GM19351 (cell line): ENCODE measurements around the gene CNN1.
A peak's percentile ranks its signal among the peaks of the same experiment; 100 is the strongest.

Experiments used
- ATAC-seq: cut with Tn5 transposase; IDR thresholded peaks from one replicate; pipeline ENCODE4 v1.9.1; 2021; ENCODE audit warnings: mild to moderate bottlenecking, moderate library complexity; ENCODE audit not compliant: unreplicated experiment

CNN1 gene

DNA sequence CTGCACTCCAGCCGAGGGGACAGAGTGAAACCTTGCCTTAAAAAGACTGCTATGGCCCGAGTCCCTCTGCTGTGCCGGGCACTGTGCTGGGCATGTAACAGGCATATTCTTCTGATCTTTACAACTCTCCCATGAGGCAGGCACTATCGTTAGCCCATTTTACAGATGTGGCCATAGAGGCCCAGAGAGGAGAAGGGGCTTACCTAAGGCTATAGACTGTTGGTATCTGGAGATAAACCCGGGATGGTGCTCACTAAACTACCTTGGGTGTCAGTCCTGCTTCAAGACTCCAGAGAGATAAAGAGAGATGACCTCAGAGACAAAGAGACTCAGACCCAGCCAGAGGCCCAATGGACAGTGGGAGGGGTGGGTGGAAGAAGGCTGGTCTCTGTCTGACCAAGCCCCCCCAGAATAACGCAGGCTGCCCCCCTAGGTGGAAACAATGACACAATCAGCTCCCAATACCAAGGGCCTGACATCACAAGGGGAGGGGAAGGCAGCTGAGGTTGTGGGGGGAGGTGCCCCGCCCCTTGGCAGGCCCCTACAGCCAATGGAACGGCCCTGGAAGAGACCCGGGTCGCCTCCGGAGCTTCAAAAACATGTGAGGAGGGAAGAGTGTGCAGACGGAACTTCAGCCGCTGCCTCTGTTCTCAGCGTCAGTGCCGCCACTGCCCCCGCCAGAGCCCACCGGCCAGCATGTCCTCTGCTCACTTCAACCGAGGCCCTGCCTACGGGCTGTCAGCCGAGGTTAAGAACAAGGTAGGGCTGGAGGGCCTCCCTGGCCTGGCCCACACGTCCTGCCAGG, at the start of gene CNN1:
Gene CNN1, plus strand, starts transcription at position 620 of the 805 bp plus-strand sequence. Its CDS starts 77 bp downstream, at position 697.
- ATAC-seq, result no peak

DNA sequence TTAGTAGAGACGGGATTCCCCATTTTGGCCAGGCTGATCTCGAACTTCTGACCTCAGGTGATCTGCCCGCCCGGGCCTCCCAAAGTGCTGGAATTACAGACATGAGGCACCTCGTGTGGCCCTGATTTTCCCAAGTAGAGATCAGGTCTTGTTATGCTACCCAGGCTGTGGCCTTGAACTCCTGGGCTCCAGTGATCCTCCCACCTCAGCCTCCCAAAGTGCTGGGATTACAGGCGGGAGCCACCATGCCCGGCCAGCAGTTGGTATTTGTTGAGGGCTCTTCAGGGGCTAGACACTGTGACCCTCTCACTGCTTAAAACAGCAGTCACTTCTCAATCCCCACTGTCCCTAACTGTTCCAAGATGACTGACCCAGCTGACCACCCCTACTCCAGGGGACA, 49.3 kb upstream of the CNN1 start:
- no peak for ATAC-seq

DNA sequence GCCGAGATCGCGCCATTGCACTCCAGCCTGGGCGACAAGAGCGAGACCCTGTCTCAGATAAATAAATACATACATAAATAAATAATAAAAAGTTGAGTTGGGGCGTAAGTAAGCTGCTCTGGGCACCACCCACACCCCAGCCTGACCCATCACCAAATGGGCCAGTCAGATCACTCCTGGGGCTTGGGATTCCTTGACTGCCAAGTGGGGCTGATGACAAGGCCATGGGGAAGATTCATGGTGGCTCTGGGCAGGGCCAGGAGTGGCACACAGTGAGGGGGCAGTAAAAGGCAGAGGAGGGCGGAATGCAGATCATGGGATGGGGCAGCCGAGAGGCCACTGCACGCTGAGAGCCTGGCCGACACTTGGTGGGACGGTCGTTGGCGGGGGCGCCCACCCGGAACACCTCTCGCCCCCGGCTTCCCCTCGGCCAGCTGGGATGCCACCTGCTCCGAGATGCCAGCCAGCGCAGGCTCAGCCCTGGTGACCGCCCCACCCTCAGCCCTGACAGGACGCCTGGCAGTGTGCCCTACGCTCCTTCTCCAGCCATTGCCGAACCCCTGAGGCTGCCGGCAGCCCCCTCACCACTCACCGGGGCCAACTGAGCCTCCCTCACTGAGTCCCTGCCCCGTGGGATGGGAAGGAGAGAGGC, 43.9 kb upstream of the CNN1 start:
- no peak for ATAC-seq

DNA sequence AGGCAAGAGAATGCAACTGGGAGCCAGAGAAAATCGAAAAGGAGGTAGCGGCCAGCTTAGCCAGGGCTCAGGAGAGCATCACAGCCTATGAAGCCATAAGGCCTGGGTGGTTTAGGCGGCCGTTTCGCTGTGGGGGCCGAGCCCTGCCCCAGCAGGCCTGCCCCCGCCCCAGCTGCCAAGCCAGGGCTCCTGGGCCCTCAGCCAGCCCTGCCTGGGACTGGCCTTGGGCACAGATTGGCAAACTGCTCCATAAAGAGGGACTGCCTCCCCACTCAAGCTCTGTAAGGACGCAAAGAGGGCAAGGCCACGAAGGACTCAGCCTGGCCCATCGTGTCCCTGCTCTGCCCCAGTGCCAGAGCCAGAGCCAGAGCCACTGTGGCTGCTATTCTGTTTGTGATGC, 43.2 kb upstream of the CNN1 start:
- no peak for ATAC-seq

DNA sequence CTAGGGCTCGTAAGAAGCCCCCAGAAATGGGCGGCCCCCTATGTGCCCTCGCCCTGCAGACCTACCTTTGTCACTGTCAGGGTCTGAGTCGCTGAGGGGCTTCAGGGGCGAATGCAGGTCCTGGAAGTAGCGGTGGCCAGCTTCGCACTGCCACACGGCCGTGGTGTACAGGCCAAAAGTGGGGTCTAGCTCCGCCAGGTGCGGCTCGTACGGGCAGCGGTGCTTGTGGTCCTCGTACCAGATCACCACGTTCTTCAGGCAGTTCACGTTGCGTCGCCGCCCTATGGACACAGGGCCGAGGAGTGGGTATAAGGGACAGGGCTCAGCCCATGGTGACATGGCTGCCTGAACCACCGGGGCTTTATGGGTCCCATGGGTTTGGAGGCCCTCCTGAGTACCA, 42.8 kb upstream of the CNN1 start:
- no peak for ATAC-seq

DNA sequence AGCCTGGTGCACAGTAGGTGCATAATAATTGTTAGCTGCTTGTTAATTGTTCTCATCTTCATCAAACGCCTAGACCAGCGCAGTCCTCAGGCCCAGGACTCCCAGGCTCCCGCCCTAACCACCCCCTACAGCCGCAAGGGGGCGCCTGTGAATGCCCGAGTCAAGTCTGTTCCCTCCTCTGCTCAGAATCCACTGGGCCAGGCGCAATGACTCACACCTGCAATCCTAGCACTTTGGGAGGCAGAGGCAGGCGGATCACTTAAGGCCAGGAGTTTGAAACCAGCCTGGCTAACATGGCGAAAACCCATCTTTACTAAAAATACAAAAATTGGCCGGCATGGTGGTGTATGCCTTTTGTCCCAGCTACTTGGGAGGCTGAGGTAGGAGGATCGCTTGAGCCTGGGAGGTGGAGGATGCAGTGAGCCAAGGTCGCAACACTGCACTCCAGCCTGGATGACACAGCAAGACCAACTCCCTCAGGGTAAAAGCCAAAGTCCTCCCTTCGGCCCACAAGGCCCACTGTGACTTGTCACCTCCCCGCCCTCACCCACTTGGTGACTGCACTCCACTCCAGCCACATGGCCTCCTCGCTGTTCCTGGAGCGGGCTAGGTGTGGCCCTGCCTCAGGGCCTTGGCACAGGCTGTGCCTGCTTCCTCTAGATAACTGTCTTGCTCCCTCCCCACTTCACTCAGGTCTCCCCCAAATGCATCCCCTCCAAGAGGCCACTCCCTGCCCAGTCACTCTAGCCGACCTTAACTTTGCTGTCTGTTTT, 42.1 kb upstream of the CNN1 start:
- no peak for ATAC-seq

DNA sequence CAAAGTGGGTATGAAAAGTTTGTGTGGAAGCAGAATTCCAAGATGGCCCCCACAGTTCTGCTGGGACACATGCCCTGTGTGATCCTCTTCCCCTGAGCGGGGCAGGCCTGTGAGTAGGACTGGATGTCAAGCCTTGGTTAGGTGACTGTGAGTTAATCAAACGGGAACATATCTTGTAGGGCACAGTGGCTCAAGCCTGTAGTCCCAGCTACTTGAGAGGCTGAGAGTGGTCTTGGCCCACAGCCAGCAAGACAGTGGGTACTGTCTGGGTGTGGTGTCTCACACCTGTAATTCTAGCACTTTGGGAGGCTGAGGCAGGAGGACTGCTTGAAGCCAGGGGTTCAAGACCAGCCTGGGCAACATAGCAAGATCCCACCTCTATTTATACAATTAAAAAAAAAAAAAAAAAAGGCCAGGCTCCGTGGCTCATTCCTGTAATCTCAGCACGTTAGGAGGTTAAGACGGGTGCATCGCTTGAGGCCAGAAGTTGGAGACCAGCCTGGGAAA, 39.4 kb upstream of the CNN1 start:
- no peak for ATAC-seq

DNA sequence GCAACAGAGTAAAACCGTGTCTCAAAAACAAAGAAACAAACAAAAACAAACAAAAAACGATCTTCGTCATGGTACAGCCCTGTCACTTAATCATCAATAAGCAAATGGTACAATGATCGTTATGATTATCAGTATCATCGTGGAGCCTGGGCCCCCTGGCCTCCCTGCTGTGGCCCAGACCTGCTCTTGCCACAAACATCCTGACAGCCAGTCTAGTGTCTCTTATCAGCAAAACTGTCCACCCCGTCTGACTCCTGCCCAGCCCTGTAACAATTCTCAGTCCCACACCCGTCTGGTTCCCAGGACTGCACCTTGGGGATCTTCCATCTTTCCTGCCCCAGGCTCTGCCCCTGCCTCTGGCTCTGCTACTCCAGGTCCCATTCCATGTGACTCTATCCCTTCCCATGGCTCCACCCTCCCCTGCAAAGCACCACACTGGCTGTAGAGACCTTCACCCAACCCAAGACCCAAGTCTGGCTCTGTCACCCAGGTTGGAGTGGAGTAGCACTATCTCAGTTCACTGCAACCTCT, 38.7 kb upstream of the CNN1 start:
- ATAC-seq, result no peak

DNA sequence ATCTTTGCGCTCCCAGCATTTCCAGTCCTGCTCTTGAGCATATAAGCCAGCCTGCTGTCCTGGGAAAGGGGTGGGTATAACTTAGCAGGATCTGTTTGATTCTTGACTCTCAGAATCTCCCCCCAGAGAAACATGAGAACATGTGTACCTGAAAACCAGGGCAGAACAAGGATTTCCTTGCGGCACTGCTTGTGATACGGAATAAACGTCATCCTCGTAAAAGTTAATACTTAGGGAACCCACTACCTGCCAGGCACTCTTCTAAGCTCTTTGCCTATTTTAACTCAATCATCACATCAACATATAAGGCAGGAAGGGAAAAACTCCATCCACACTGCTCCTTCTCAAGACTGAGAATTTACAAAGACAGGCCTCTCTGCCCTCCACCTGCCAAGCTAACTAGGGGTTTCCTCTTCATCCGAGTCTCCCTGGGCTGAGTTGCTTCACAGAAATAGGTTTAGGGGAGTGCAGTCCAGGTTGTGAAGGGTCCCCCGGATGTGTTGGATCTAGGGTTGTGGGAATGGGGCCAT, 34.1 kb upstream of the CNN1 start:
- ATAC-seq, result no peak

DNA sequence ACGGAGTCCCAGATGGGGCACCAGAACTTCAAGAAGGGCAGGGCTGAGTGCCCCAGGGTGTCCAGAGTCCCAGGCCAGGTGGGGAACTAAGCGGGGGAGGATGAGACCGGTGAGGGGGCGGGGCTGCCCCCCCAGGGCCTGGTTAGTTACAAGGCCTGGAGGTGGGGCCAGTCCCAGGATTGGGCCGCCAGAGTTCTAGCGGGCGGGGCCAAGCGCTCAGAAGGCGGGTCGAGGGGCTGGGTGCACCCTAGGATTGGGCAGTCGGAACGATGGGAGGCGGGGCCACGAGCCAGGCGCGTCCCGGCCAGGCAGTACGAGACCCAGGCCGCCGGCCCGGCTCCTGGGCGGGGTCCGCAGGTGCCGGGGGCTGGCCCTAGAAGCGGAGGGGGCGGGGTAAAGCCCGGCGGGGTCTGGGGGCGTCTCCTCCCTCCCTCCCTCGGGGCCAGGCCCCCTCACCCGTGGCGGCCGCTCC, 33.6 kb upstream of the CNN1 start:
- peak; percentile 92 for ATAC-seq

DNA sequence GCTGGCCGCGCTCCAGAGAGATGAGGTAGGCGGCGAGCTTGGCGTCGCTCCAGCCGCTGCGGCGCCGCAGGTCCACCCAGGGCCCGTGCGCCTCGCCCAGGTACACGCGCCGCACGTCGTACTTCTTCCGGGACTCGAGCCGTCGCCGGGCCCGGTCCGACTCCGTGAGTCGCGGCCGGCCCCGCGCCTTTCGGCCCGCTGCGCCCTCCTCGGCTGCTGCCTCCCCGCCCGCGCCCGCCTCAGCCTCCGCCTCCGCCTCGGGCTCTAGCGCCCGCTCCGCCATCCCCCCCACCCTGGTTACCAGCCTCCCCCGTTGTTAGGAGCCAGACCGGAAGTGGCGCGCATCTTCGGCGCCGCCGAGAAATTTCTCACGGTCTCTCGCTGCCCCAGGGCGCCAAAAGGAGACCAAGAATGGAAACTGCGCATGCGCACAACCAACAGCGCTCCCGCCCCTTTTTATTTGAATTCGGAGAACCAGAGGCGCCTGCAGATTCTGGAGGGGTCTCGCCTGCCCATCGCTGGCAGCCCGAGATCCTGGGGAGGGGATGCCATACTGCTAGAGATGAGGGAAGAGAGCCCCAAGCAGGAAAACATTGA, 33.0 kb upstream of the CNN1 start, which contains the start of gene ZNF653:
Gene ZNF653, minus strand, starts transcription at position 336 of the 597 bp plus-strand sequence. Its CDS starts 53 bp downstream, at position 283.
- peak; percentile 49 for ATAC-seq

DNA sequence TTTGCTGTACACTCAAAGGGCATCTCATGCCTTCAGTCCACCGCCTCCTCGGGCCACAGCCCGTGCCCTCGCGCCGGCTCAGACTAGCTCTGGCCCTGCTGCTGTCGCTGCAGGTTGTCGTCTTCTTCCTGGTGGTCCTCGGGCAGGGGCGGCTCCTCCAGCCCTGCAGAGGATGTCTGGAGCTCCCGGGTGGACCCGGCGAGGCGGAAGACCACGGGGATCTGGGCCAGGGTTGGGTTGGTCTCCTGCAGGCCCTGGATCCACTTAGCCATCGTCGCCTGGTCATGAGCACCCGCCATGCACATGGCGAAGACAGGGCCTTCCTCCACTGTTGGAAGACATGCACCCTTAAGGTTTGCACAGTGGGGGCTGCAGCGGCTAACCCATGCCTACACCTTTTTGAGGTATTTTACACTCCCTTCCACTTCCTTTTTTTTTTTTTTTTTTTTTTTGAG, 32.5 kb upstream of the CNN1 start:
- peak; percentile 17 for ATAC-seq

DNA sequence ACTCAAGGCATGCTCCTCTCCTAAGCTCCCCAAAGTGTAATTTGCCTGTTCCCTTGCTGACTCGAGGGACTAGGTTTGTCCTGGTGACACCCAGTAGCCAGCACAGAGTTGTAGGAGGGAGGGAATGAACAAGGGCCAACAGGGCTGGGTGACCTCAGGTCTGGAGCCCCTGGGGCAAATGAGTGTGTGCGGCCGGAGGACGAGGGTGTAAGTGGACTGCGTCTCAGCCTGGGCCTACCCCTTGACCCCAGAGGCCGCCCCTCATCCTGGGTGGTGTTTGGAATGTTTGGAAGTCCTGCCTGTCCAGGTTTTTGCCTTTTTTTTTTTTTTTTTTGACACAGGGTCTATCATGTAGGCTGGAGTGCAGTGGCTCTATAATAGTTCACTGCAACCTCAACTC, 31.7 kb upstream of the CNN1 start:
- ATAC-seq, result no peak

DNA sequence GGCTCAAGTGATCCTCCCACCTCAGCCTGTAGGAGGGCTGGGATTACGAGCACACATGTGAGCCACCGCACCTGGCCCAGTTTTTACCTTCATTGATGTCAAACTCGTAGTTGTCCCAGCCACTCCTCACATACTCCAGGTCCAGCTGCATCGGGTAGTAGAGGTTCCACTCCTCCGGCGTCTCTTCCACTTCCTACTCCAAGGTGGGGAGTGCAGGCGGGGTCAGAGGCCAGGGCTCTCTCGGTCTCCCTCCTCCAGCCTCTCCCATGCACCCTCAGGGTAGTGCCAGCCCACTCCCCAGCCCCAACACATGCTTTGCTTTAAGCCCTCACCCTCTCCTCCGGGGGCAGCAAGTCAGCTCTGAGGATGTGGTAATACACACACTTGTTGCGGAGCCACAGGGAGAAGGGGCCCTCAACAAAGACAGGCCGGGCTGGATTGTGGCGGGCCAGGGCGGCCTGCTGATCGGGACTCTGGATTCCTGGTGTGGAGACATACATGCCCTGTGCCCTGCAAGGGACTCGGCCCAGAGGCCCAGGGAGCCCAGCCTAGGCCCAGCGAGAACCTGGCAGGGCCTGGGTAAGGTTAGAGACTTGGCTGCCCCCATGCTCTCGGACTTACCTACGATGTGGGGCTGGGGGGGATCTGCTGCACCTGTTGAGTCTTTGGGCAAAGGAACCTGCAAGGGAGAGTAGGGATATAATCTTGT, 31.1 kb upstream of the CNN1 start:
- no peak for ATAC-seq

DNA sequence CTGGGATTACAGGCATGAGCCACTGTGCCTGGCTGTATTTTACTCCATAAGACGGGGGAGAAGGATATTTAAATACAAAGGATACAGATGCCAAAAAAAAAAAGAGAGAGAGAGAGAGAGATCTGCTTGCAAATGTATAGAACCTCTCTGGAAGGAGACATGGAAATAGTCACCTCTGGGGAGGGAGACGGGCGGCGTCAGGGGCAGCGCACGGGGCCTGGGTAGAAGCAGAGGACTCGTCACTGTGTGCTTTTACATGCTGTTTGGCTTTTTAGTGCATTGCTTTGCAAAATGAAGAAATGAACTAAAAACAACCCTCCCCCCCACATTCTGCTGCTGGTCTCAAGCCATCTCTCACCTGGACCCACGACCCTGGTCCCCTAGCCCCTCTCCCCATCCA, 28.2 kb upstream of the CNN1 start:
- no peak for ATAC-seq

DNA sequence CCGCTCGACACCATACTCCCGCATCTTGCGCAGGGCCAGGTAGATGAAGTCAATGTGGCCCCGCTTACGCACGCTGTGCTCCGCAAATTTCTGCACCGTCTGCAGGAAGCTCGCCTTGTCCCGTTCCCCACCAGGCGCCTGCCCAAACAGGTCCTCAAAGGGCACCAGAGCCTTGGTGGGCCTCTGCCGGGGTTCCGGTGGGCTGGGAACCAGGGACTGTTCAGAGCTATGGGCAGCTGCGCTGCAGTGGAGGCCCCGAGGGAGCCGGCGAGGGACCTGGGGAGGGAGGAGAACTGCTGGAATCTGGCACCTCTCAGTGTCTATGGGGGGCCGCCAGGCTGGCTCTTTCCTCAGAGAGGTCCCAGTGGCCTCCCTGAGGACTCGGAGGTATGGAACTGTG, 24.7 kb upstream of the CNN1 start:
- ATAC-seq, result no peak

DNA sequence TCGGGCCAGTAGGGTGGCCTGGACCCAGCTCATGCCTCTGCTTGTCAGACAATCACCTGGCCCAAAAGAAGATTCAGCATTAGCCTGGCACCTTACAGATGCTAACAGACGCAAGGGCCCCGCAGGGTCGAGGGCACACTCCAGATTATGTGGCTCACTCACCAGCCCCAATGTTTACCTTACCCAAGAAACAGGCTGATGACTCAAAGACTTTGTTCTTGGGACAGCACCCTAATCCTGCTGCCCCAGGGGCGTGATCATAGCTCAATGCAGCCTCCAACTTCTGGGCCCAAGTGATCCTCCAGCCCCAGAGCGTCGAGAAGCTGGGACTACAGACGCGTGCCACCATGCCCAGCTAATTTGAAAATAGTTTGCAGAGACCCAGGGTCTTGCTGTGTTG, 19.5 kb upstream of the CNN1 start:
- no peak for ATAC-seq

DNA sequence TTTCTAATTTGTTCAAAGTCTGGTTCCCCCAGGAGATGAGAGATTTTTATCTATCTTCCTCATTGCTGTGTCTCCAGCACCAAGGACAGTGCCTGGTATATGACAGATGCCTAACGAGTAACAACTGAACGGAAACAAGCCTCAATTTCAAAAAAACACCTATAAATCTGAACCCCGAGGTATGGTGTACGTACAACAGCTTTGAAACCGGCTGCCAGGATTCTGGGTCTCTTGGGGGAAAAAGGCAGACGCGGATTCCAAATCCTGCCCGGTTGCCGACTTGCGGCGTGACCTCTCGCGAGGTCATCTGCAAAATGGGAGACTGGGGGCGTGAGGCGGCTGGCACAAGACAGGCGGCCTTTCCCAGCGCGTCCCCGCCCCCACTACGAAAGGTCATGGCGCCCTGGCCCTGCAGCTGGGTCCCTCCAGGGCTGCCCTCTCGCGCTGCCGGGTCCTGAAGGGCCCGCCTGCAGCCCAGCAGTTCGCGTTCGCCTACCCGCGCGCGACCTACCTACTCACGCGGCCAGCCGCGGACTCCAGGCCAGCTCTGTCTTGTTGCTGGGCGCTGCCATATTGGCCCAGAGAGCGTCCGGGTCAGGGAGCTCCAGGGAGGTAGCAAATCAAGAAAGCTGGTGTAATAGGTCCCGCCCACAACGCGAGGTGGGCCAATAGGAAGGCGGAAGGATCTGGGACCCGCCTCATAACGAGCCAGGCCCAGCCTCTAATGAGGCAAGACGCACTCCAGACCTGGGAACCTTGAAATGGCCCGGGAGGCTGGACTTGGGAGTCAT, 9.9 kb upstream of the CNN1 start, which contains the start of gene ECSIT:
Gene ECSIT, minus strand, starts transcription at position 584 of the 791 bp plus-strand sequence. CDS start 9,964 bp downstream, outside the sequence.
- ATAC-seq, result peak; percentile 98

DNA sequence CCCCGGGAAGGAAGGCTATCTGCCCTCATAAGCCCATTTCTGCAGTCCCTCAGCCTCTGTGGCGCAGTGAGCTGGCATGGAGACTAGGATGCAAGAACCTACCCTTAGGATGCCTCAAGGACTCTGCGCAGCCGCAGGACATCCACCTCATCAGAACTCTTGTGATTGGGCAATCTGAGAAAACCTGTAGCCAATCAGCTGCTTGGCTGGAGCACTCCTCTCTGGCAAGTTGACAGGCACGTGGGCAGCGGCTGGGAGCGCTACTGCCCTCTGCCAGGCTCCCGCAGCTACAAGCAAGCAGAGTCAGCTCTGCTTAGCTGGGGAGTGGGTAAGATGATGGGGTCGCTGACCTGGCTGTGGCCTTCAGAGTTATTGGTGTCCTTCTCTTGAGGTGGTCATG, 8.2 kb upstream of the CNN1 start:
- ATAC-seq, result no peak
